OCI-LY1 (cell line): ENCODE results near the gene AK4.

Source experiments
- EZH2 ChIP-seq: fragments of 200-600 bp; sonication (generic), shearing (Covaris generic); IDR thresholded peaks from 2 replicates; pipeline ENCODE4 v1.8.0; 2017; ENCODE audit warnings: borderline replicate concordance, mixed run types, mild to moderate bottlenecking, antibody characterized with exemption, low read length, moderate library complexity, mixed read lengths
- TF ChIP-seq, protein P1 (sequence below): fragments of 200-600 bp; sonication (generic), shearing (Covaris generic); IDR thresholded peaks from 2 replicates; pipeline ENCODE4 v1.5.1; 2017; ENCODE audit warnings: mild to moderate bottlenecking, antibody characterized with exemption, low read length, moderate library complexity, mixed read lengths

DNA sequence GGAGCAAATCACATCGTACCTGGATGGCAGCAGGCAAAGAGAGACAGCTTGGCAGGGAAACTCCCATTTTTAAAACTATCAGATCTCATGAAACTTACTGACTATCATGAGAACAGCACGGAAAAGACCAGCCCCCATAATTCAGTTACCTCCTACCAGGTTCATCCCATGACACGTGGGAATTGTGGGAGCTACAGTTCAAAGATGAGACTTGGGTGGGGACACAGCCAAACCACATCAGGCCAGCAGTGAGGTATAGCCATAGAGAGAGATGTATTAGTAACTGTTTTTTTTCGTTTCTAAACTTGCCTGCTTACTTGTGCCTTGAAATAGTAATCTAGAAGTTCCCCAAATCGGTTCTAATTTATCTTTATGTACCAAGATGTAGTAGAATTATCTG lies 48.9 kb downstream of the AK4 start:
- TF ChIP-seq, protein P1, sequence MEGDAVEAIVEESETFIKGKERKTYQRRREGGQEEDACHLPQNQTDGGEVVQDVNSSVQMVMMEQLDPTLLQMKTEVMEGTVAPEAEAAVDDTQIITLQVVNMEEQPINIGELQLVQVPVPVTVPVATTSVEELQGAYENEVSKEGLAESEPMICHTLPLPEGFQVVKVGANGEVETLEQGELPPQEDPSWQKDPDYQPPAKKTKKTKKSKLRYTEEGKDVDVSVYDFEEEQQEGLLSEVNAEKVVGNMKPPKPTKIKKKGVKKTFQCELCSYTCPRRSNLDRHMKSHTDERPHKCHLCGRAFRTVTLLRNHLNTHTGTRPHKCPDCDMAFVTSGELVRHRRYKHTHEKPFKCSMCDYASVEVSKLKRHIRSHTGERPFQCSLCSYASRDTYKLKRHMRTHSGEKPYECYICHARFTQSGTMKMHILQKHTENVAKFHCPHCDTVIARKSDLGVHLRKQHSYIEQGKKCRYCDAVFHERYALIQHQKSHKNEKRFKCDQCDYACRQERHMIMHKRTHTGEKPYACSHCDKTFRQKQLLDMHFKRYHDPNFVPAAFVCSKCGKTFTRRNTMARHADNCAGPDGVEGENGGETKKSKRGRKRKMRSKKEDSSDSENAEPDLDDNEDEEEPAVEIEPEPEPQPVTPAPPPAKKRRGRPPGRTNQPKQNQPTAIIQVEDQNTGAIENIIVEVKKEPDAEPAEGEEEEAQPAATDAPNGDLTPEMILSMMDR, result no peak
- no peak for TF ChIP-seq EZH2
